Measurements from ENCODE around the gene DDTL. TPM values are rescaled to one million over a fixed set of nuclear protein-coding genes. Genes with fewer than 3 reads are reported as not detected.

DDTL gene
- total RNA-seq, 1 donor from 2014 or later, result 1.2 TPM

DNA sequence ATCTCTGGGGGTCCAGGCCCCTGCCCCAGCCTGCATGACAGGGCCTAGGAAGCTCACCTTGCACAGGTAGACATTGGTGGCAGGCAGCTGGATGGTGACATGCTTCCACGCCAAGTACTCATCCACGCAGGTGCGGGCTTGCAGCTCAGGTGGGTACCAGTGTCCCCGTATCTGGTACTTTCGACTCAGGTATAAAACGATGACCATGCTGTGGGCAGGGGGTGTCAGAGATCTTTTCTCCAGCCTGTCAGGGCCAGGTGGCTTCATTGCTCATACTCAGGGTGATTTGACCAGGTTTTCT lies 40.2 kb downstream of the DDTL start:
- H3K36me3 ChIP-seq (ENCODE audit: control insufficient read depth, insufficient read depth, low read length), result no peaks in the 10 kb centered on the region
- no peak overlapping the region for H3K4me3 ChIP-seq (ENCODE audit: low read depth, low read length)
- no peak for DNase-seq (ENCODE audit: low read depth)
- TF ChIP-seq CTCF (IDR thresholded peaks at IDR 0.05; ENCODE audit: insufficient read depth, low read length, poor library complexity, severe bottlenecking), result no peak
- no peaks in the 10 kb centered on the region for H3K27me3 ChIP-seq (ENCODE audit: control insufficient read depth, insufficient read depth, low read length)

GRCh38 chr22:24007253-24008021 lies 40.7 kb downstream of the DDTL start:
- no peak for TF ChIP-seq CTCF (IDR thresholded peaks at IDR 0.05; ENCODE audit: insufficient read depth, low read length, poor library complexity, severe bottlenecking)
- H3K4me3 ChIP-seq (ENCODE audit: low read depth, low read length), result no peak overlapping the region
- H3K36me3 ChIP-seq (ENCODE audit: control insufficient read depth, insufficient read depth, low read length), result no peaks in the 10 kb centered on the region
- DNase-seq (ENCODE audit: low read depth), result no peak
- H3K27me3 ChIP-seq (ENCODE audit: control insufficient read depth, insufficient read depth, low read length), result no peaks in the 10 kb centered on the region

DNA sequence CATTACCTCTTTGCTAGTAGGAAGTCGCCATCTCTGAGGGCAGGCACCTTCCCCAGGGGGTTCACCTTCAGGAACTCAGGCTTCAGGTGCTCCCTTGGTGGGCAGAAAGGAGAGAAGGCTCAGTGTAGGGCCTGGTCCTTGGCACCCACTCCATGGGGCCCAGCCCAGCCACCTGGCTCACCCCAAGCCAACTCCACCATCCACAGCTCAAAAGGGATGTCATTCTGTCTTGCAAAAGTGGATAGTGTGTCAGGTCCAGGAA lies 41.3 kb downstream of the DDTL start:
- TF ChIP-seq CTCF (IDR thresholded peaks at IDR 0.05; ENCODE audit: insufficient read depth, low read length, poor library complexity, severe bottlenecking), result no peak
- H3K4me3 ChIP-seq (ENCODE audit: low read depth, low read length), result no peak overlapping the region
- no peaks in the 10 kb centered on the region for H3K27me3 ChIP-seq (ENCODE audit: control insufficient read depth, insufficient read depth, low read length)
- DNase-seq (ENCODE audit: low read depth), result no peak
- no peaks in the 10 kb centered on the region for H3K36me3 ChIP-seq (ENCODE audit: control insufficient read depth, insufficient read depth, low read length)

DNA sequence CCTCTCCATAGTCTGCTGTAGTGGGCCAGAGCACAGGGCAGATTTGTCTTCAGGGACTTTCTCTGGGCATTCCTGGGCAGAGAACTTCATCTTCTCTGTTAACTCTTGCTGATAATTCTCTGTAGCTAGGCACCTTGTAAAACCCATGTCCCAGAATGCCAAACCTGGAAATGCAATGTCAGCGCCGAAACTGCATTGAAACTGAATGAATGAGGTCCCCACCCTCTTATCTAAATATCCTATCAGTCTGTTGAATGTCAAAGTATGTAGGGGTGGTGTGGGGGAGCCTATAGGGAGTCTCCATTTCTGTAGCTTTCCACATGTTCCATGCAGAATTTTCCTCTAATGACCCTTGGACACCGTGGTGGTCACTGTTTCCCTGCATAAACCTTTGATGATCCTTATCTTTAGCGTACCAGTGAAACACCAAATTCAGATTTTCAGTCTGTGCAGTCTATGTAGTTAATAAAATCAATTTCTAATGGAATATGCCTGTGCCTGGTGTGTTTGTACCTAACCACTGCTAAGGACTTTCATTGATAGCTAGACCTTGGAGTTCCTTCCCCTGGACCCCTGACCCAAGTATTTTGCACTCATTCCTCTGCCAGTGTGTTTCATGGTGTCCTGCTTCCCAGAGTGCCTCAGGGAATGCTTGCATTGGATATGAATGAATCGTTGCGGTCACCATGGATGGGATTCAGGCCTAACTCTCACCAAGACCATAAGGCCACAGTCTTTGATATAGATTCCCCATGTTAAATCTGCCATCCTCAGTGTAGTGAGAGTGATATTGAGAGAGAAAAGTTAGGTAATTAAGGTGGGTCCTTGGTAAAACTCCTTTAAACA lies 41.9 kb downstream of the DDTL start:
- Histone ChIP-seq H3K27me3 (ENCODE audit: control insufficient read depth, insufficient read depth, low read length) (no peaks in the 10 kb centered on the region), H3K36me3 (ENCODE audit: control insufficient read depth, insufficient read depth, low read length) (no peaks in the 10 kb centered on the region)

GRCh38 chr22:24009227-24010017 lies 42.7 kb downstream of the DDTL start:
- H3K36me3 ChIP-seq (ENCODE audit: control insufficient read depth, insufficient read depth, low read length), result no peaks in the 10 kb centered on the region
- DNase-seq (ENCODE audit: low read depth), result no peak
- no peak for TF ChIP-seq CTCF (IDR thresholded peaks at IDR 0.05; ENCODE audit: insufficient read depth, low read length, poor library complexity, severe bottlenecking)

More for the DNA sequence above, 41.9 kb downstream of the DDTL start:
- no peak for TF ChIP-seq CTCF (IDR thresholded peaks at IDR 0.05; ENCODE audit: insufficient read depth, low read length, poor library complexity, severe bottlenecking)
- no peak overlapping the region for H3K4me3 ChIP-seq (ENCODE audit: low read depth, low read length)
- no peak for DNase-seq (ENCODE audit: low read depth)

More at GRCh38 chr22:24009227-24010017, 42.7 kb downstream of the DDTL start:
- Histone ChIP-seq H3K27me3 (ENCODE audit: control insufficient read depth, insufficient read depth, low read length) (no peaks in the 10 kb centered on the region), H3K4me3 (ENCODE audit: low read depth, low read length) (no peak overlapping the region)

Measured in kidney epithelial cell (primary cell).